HG03520 (cell line): Measurements from ENCODE around the gene BFSP2.

Source experiments
- ATAC-seq: cut with Tn5 transposase; IDR thresholded peaks from one replicate; pipeline ENCODE4 v1.9.1; 2021; ENCODE audit warnings: mild to moderate bottlenecking, moderate library complexity; ENCODE audit not compliant: unreplicated experiment

Gene BFSP2, protein sequence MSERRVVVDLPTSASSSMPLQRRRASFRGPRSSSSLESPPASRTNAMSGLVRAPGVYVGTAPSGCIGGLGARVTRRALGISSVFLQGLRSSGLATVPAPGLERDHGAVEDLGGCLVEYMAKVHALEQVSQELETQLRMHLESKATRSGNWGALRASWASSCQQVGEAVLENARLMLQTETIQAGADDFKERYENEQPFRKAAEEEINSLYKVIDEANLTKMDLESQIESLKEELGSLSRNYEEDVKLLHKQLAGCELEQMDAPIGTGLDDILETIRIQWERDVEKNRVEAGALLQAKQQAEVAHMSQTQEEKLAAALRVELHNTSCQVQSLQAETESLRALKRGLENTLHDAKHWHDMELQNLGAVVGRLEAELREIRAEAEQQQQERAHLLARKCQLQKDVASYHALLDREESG

DNA sequence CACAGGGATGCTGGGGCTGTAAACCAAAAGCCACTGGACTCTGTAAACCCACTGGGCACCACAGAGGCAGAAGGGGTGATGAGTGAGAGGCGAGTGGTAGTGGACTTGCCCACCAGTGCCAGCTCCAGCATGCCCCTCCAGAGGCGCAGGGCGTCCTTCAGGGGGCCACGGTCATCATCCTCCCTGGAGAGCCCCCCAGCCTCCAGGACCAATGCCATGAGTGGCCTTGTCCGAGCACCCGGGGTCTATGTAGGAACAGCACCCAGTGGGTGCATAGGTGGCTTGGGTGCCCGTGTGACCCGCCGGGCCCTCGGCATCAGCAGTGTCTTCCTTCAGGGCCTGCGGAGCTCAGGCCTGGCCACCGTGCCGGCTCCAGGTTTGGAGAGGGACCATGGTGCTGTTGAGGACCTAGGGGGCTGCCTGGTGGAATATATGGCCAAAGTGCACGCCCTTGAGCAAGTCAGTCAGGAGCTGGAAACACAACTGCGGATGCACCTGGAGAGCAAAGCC, at the start of gene BFSP2:
Gene BFSP2, plus strand, starts transcription at position 51 of the 510 bp plus-strand sequence. Its CDS starts 28 bp downstream, at position 79.
- no peak for ATAC-seq

DNA sequence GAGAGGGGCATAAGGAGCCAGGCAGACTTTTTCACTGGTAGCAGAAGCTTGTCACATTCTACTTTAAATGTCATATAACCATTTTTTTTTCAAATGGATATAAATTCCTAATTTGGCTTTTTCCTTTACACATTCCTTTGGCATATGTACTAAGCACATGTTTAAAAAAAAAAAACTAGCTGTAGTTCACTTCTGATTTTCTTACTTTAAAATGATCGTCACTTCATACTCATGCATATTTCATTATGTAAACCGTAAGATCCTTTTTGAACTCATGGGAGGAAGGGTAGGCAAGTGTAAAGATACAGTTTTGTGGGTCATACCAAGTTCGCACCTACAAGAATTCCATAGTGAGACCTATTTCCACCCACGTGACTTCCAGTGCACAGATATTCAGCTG, 45.1 kb upstream of the BFSP2 start:
- ATAC-seq = no peak

DNA sequence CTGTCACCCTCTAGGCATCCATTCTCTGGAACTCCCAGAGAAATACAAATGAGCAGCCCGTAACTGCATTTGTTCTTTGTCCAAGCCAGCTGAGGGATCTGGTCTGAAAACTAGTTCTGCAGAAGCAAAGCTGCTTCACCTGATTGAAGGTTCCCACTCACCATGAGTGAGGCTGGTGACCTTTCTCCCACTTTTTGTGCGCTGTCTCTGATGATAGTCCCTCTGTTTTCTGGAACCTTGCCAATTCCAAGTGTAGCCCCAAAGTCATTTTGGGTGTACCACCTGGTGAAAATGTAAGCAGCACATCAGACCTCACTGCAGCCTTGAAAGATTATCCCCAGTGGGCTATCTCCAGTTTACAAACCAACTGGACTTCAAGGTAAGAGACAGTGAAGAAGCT, 39.4 kb upstream of the BFSP2 start:
- no peak for ATAC-seq

DNA sequence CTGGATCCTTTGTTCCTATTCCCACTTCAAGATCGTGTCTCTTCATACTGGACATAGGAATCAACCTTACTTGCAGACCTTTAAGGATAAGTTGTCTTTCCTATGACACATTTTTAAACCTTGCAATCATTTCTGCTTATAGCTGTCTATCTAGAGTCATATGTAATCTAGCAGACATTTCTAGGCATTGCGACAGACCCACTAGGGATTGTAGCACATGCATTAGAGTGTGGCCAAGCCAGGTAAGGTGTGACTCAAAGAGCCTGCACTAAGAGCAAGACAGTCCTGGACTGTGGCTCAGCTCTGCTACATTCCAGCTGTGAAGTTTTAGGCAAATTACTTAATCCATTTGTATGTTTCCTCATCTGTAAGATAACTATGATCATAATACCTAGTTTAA, 38.8 kb upstream of the BFSP2 start:
- no peak for ATAC-seq

DNA sequence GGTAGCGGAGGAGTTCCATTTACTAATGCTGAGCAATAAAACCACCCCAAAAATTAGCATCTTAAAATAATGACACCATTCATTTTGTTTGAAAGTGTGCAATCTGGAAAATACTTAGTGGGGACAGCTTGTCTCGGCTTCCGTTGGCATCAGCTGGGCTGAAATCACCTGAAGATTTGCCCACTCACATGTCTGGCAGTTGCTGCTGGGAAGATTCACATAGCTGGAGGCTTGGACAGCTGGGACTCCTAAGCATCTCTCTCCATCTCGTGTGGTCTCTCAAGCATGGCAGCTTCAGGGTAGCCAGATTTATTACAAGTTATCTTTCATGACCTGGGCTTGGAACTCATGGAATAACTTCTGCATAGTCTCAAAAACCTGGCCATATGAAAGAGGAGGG, 38.4 kb upstream of the BFSP2 start:
- no peak for ATAC-seq

DNA sequence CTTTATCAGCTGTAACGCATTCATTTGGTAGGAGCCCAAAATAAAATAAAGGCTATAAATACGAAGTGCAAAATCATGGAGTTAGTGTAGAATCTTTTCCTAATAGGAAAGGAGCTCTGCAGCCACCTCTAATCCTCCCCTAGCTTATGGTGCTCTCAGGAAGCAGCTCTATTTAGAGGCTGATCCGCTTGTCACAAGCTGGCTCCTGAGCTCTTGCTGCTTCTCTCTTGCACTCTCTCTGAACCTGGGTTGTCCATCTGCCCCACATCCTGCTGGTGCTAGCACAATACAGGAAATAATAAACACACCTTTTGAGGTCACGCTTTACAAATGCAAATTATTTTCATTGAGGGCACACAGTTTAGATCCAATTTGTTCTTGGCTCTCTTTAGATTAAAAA, 37.3 kb upstream of the BFSP2 start:
- ATAC-seq = no peak

DNA sequence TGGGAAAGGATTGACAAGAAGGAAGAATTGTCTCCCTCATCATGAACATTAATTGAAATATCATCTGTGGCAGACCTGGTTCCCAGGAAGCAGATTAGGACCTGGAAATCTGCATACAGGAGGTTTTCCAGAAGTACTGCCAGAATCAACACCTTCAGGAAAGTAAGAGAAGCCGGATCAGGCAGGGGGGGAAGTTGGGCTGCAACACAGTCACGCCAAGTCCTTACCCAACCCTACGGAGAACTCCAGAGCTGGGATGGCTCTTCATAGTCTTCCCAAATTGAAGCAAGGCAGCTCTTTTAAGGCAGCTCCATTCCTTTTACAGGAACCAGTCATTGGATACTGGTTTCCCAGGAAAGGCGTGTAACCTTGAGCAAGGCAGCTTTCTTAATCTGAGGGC, 35.2 kb upstream of the BFSP2 start:
- no peak for ATAC-seq

DNA sequence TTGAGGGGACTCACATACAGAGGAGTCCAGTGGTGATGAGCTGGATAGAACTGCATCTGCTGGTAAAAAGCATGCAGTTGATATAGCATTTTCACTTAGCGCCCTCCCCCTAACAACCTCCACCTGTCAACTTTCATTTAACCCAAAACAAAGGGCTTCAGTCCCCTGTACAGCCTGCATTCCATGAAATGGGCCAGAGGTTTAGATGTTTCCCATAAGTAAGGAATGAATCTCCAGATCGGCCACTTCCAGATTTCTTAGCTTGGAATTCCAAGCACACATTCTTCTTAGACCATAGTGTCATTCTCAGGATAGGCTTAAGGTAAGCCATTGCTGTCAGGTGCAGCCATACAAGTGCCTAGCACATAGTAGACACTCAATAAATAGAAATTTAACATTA, 32.9 kb upstream of the BFSP2 start:
- no peak for ATAC-seq

DNA sequence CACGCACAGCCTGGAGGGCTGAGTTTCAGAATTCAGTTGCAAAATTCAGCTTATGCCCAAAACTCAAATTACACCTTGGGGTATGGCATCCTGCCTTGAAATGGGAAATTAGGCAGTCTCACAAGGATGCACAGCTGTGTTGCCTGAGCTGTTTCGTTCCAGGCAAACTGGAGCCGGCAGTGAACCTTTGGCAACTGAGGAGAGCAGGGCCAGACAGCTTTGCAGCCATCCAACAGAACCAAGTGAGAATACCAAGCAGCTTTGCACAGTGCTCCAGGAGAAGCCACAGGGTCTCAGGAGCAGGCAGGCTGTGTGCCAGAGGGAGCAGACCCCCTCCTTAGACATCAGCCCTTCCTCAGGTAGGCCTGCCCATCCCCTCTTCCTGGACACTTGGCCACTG, 32.5 kb upstream of the BFSP2 start:
- no peak for ATAC-seq

DNA sequence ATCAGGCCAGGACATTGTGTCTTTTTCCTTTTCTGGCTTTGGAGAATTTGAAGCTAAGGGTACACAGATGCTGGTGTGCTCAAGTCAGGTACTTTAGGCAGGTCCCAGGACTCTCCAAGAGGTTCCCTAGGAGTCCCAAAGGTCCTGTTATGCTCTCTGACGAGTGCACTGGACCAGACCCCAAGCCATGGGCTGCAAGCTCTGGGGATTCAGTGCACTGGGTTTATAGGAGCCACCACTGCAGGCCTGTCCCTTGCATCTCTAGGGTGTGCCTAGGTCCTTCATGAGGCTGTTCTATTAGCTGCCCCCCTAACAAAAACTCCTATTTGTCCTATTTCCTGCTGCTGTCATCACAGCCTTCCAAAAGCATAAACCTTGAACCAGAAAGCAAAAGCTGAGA, 31.9 kb upstream of the BFSP2 start:
- no peak for ATAC-seq

DNA sequence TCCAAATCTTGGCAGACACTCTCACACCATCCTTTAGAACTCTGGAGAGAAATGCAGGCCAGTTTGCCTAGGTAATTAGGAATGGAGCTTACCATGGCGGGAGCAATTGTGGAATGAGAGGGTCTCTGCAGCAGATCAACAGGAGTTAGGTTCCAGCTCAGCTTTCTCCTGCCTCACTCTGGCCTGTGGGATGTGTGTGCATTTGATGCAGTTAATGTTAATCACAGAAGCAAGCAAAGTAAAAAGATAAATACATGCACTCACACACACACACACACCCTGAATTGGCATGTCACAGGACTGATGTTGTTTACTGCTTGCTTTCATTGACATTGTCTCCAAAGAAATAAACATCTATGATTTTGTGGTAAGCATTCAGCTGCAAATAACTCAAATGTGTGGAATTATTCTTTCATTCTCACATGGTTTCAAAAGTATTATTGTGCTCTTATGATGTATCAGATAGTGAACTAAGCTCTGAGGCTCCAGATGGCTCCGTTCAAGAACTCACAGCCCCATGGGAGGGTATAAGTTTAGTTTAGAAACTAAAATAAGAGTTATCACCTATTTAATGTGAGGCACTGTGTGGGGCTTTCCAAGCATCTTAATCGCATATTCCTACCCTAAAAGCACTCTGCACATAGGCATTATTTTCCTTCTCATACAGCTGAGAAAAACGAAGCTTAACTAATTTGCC, 31.3 kb upstream of the BFSP2 start:
- no peak for ATAC-seq

DNA sequence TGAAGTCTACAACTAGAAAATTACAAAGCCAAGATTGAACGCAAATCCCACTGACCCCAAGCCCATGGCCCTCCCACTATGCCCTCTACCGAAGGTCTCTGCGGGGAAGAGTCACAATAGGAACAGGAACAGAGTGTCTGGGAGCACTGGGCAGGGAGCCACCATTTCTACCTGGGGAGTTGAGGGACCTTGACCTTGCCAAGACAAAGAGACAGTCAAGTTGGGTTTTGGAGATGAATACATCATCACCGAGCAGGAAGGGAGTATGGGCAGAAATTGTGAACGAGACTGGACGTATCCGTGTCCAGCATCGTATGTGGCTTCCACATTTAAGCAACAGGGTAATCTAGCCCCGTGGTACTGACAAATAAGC, 30.8 kb upstream of the BFSP2 start:
- ATAC-seq = no peak

DNA sequence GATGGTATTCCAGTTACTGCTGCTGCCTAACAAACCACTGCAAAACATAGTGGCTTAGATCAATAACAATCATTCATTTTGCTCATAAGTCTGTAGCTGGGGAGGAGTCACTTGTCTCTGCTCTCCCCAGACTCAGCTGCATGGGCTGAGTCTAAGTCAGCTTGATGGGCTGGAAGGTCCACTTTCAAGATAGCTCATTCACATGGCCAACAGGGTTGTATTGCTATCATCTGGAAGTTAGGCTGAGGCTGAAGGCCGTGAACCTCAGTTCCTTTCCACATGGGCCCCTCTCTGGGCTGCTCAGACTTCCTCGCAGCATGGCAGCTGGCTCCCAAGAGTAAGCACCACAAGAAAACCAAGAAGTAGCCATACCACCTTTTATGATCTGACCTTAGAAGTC, 28.7 kb upstream of the BFSP2 start:
- ATAC-seq = no peak

DNA sequence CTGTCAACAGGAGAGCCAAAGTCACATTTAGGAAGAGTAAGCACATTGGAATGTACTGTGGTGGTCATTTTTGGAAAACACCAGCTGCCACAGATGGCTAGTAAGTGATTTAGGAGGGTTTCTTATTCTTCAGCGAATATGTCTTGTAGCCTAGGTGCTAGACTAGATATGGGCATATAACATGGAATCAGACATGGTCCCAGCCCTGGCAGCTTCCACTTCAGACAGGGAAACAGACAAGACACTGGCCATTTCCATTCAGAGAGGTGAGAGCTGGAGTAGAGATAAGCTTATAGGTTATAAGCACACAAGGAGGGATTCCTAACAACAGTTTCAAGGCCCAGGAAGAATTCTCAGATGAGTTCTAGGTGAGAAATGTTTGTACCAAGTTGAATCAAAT, 28.2 kb upstream of the BFSP2 start:
- ATAC-seq = no peak

DNA sequence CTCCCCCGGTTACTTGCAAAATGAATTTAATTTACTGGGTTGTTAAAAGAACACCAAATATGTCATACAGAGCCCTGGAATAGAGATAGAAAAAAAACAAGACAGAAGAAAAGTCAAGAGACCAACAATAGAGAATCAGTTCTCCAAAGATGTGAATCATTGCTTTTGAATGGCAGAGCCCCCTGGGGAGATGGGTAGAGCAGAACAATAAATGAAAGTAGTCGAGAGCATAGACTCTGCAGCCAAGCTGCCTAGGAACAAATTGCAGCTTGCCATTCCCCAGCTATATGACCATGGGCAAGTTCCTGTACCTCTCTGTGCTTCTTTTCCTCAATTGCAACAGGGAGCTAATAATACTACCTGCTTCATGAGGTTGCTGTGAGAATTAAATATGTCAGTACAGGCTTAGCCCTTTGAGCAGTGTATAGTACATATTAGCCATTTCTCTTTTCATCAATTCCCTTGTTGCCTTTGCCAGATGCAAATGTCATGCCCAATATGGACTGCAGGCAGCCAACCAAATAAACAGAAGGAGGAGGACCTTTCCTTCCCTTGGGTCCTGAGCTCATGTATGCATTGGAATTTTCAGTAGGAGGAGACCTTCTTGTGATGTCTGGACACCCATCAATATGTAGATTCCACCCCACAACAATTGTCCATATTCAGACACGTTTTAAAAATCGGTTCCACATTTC, 25.0 kb upstream of the BFSP2 start:
- ATAC-seq = no peak

DNA sequence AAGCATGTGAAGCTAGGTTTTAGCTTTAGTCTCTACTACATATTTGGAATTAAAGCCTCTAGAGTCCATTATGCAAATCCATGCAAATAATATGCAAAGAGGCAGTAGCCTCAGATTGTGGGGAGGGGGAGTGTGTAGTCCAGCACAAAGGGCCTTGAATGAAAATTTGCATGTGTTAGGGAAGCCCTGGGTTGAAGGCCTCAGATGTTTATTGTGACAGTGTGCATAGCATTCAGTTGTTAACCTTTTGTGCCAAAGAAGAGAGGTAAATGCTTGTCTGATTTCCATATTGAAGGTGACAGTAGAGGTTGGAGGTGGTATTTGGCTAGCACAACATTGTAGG, 24.5 kb upstream of the BFSP2 start:
- no peak for ATAC-seq

DNA sequence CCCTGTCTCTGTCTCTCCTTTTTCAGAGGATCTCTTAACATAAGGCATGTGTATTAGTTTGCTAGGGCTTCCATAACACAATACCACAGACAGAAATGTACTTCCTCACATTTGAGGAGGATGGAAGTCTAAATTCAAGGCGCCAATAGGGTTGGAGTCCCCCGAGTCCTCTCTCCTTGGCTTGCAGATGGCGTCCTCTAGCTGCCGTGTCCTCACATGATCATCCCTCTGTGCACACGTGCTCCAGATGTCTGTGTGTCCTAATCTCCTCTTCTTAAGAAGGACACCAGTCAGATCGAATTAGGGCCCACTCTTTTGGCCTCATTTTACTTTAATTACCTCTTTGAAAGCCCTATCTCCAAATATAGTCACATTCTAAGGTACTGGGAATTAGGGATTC, 23.0 kb upstream of the BFSP2 start:
- no peak for ATAC-seq

DNA sequence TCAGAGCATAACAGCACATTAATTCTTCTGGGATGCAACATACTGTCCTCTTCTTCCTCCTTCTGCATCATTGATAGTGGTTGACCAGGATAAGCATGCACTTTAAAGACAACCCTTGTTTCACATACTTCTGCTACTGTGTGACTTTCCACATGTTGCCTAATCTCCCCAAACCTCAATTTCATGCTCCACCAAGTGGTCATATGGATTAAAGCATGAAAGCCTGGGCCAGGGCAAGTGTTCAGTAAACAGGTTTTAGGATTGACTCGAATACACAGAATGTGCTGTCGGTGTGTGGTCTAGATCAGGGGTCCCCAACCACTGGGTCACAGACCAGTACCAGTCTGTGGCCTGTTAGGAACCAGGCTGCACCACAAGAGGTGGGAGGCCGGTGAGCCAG, 22.5 kb upstream of the BFSP2 start:
- ATAC-seq = no peak

DNA sequence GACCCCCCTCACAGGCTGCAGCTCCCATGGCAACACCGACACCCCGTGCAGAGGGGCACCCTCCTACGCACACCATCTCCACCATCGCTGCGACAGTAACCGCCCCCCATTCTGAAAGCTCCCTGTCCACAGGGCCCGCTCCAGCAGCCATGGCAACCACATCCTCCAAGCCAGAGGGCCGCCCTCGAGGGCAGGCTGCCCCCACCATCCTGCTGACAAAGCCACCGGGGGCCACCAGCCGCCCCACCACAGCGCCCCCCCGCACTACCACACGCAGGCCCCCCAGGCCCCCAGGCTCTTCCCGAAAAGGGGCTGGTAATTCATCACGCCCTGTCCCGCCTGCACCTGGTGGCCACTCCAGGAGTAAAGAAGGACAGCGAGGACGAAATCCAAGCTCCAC, 19.9 kb upstream of the BFSP2 start:
- no peak for ATAC-seq

DNA sequence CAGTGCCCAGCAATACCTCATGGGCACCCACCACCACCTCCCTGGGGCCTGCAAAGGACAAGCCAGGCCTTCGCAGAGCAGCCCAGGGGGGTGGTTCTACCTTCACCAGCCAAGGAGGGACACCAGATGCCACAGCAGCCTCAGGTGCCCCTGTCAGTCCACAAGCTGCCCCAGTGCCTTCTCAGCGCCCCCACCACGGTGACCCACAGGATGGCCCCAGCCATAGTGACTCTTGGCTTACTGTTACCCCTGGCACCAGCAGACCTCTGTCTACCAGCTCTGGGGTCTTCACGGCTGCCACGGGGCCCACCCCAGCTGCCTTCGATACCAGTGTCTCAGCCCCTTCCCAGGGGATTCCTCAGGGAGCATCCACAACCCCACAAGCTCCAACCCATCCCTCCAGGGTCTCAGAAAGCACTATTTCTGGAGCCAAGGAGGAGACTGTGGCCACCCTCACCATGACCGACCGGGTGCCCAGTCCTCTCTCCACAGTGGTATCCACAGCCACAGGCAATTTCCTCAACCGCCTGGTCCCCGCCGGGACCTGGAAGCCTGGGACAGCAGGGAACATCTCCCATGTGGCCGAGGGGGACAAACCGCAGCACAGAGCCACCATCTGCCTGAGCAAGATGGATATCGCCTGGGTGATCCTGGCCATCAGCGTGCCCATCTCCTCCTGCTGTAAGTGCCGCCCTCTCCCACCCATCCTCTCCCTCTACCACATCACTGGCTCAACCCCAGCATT, 19.2 kb upstream of the BFSP2 start:
- no peak for ATAC-seq
